K562 (cell line): ENCODE measurements around the gene CALHM1. TPM values are rescaled to one million over a fixed set of nuclear protein-coding genes. Genes with fewer than 3 reads are reported as not detected.

ENCODE experiments used
- CLOCK ChIP-seq: fragments of 250-450 bp; sonication (Bioruptor Pico); IDR thresholded peaks from 2 replicates; pipeline ENCODE4 v1.4.0; 2020; ENCODE audit warnings: mild to moderate bottlenecking, moderate library complexity, borderline replicate concordance
- E2F8 ChIP-seq: fragments of 450-650 bp; IDR thresholded peaks from 2 replicates; pipeline ENCODE4 v1.7.1; 2018; ENCODE audit warnings: mild to moderate bottlenecking, low read depth; ENCODE audit not compliant: partially characterized antibody
- ELF2 ChIP-seq: fragments of 250-450 bp; sonication (Bioruptor Pico); IDR thresholded peaks from 2 replicates; pipeline ENCODE4 v1.5.0; 2021; ENCODE audit warnings: mild to moderate bottlenecking
- ESRRA ChIP-seq: fragments of 450-650 bp; IDR thresholded peaks from 2 replicates; pipeline ENCODE4 v1.6.1; 2014; ENCODE audit warnings: low read depth, mild to moderate bottlenecking, moderate library complexity, borderline replicate concordance
- HDGF ChIP-seq: fragments of 450-650 bp; IDR thresholded peaks from 2 replicates; pipeline ENCODE4 v1.6.1; 2016
- HOMEZ ChIP-seq: fragments of 250-450 bp; sonication (Bioruptor Pico); IDR thresholded peaks from 2 replicates; pipeline ENCODE4 v1.4.0; 2020; ENCODE audit warnings: mild to moderate bottlenecking, moderate library complexity
- HSF4 ChIP-seq: fragments of 250-450 bp; sonication (Bioruptor Pico); IDR thresholded peaks from 2 replicates; pipeline ENCODE4 v2.1.2; 2022; ENCODE audit warnings: mild to moderate bottlenecking, moderate library complexity, borderline replicate concordance
- MEIS2 ChIP-seq: fragments of 450-650 bp; IDR thresholded peaks from 2 replicates; pipeline ENCODE4 v1.6.1; 2014; ENCODE audit warnings: mild to moderate bottlenecking; ENCODE audit not compliant: partially characterized antibody
- MLX ChIP-seq, 2 experiments: fragments of 450-650 bp in 1 of 2; sonication (generic) in 1 of 2; formaldehyde crosslinking; conservative IDR thresholded peaks; 2 replicates each; pipeline versions ENCODE4 v1.4.0 to v1.8.1; 2020 to 2022; ENCODE audit warnings: mild to moderate bottlenecking in 1 of 2, missing genetic modification reagents in 1 of 2
- NCOA2 ChIP-seq, 2 experiments: fragments of 450-650 bp; IDR thresholded peaks; 2 replicates each; pipeline ENCODE4 v1.6.1; 2018; ENCODE audit warnings: mild to moderate bottlenecking in 2 of 2, moderate library complexity in 1 of 2; ENCODE audit not compliant: partially characterized antibody in 2 of 2
- PBX2 ChIP-seq, 2 experiments: IDR thresholded peaks in 1 of 2; conservative IDR thresholded peaks in 1 of 2; 2 replicates each; pipeline ENCODE4 v1.6.1; 2016; ENCODE audit warnings: low read depth in 2 of 2, mild to moderate bottlenecking in 1 of 2, missing compliant biosample characterization in 1 of 2, missing genetic modification characterization in 1 of 2, moderate library complexity in 1 of 2
- TCFL5 ChIP-seq: fragments of 250-450 bp; sonication (Bioruptor Pico); conservative IDR thresholded peaks from 2 replicates; pipeline ENCODE4 v1.6.1; 2021; ENCODE audit warnings: mild to moderate bottlenecking, moderate library complexity, matching md5 sums
- TFAM ChIP-seq: fragments of 250-450 bp; sonication (Bioruptor Pico); conservative IDR thresholded peaks from 2 replicates; pipeline ENCODE4 v1.5.0; 2021; ENCODE audit warnings: mild to moderate bottlenecking, moderate library complexity
- ZFP30 ChIP-seq: fragments of 250-450 bp; sonication (Bioruptor Pico); IDR thresholded peaks from 2 replicates; pipeline ENCODE4 v1.8.0; 2022; ENCODE audit warnings: moderate library complexity, mild to moderate bottlenecking, inconsistent platforms, borderline replicate concordance
- polyA plus RNA-seq, 8 experiments: library from polyadenylated mRNA; depleted of rRNA in 4 of 8; stranded (reverse) in 5 of 8; unstranded in 3 of 8; fragments of >200 nt; fragmentation: Nextera tagmentation in 2 of 8; fragmentation: Illumina TruSeq in 1 of 8; extraction: Ambion mirVana in 2 of 8; extraction: Trizol in 1 of 8; gene quantifications; 2 replicates each; pipeline versions ENCODE4 v1.2.1 to v1.2.3, GENCODE V29; 2011 to 2014; ENCODE audit warnings: inconsistent platforms in 1 of 8, missing spikeins in 1 of 8
- total RNA-seq, 7 experiments: library from RNA; depleted of rRNA in 6 of 7; stranded (reverse); fragments of >200 nt in 6 of 7; fragmentation: Illumina TruSeq in 2 of 7; extraction: Trizol in 2 of 7; gene quantifications; 2 replicates each; pipeline versions ENCODE4 v1.2.1 to v1.2.3, GENCODE V29; 2011 to 2021; ENCODE audit warnings: low replicate concordance in 1 of 7

CALHM1 gene
- total and polyA plus RNA-seq, 9 of the 15 experiments (the other 6 are each of a cell fraction or from before 2014, with no cell fraction given), result 0.03 TPM; not detected in 8

- TF ChIP-seq CLOCK (CRISPR knock-in tag) (no peak), ELF2 (no peak), HSF4 (CRISPR knock-in tag) (no peak), ESRRA (peak; percentile 24; the same call in 1 of the 2 replicates), E2F8 (no peak), HDGF (no peak), TCFL5 (CRISPR knock-in tag) (no peak), MEIS2 (peak; percentile 21), HOMEZ (no peak), ZFP30 (CRISPR knock-in tag) (no peak), MLX (CRISPR knock-in tag; conservative IDR thresholded peaks at IDR 0.05) (no peak), PBX2 (CRISPR knock-in tag; IDR thresholded peaks at IDR 0.05; ENCODE audit: low read depth) (no peak), PBX2 (tag; conservative IDR thresholded peaks at IDR 0.05; ENCODE audit: low read depth) (0 out of 2 replicates have a peak, but pooled peaks have one; percentile 19), TFAM (CRISPR knock-in tag) (no peak), NCOA2 (IDR thresholded peaks at IDR 0.05; ENCODE audit: partially characterized antibody in 2 of 2) (no peak)
Measured at GRCh38 chr10:103507235-103508191, 48.8 kb upstream of the CALHM1 start (continued).
